K562 (cell line): ENCODE results near the gene STRA8. TPM values are rescaled to one million over a fixed set of nuclear protein-coding genes. Genes with fewer than 3 reads are reported as not detected.

Source experiments
- EZH2 ChIP-seq: IDR thresholded peaks from 2 replicates; pipeline ENCODE4 v1.6.1; 2012; ENCODE audit warnings: low read depth, mild to moderate bottlenecking, inconsistent platforms, low read length, borderline replicate concordance
- FIP1L1 ChIP-seq: fragments of 200-400 bp; formaldehyde crosslinking; IDR thresholded peaks from 2 replicates; pipeline ENCODE4 v1.6.1; 2018; ENCODE audit warnings: mild to moderate bottlenecking, low read depth, low read length; ENCODE audit not compliant: poor library complexity, severe bottlenecking
- POLR2AphosphoS2 ChIP-seq: IDR thresholded peaks from 2 replicates; pipeline ENCODE4 v1.6.1; 2012; ENCODE audit warnings: low read length, improper control_type of control experiment
- PPARD ChIP-seq: fragments of 250-450 bp; sonication (Bioruptor Pico); IDR thresholded peaks from 2 replicates; pipeline ENCODE4 v1.8.0; 2022; ENCODE audit warnings: inconsistent platforms, mild to moderate bottlenecking, moderate library complexity
- TCF3 ChIP-seq: sonication (generic); formaldehyde crosslinking; IDR thresholded peaks from 2 replicates; pipeline ENCODE4 v1.4.0; 2020; ENCODE audit warnings: mild to moderate bottlenecking, missing genetic modification reagents
- polyA plus RNA-seq, 8 experiments: library from polyadenylated mRNA; depleted of rRNA in 4 of 8; stranded (reverse) in 5 of 8; unstranded in 3 of 8; fragments of >200 nt; fragmentation: Nextera tagmentation in 2 of 8; fragmentation: Illumina TruSeq in 1 of 8; extraction: Ambion mirVana in 2 of 8; extraction: Trizol in 1 of 8; gene quantifications; 2 replicates each; pipeline versions ENCODE4 v1.2.1 to v1.2.3, GENCODE V29; 2011 to 2014; ENCODE audit warnings: inconsistent platforms in 1 of 8, missing spikeins in 1 of 8
- total RNA-seq, 7 experiments: library from RNA; depleted of rRNA in 6 of 7; stranded (reverse); fragments of >200 nt in 6 of 7; fragmentation: Illumina TruSeq in 2 of 7; extraction: Trizol in 2 of 7; gene quantifications; 2 replicates each; pipeline versions ENCODE4 v1.2.1 to v1.2.3, GENCODE V29; 2011 to 2021; ENCODE audit warnings: low replicate concordance in 1 of 7
- TF ChIP-seq, protein P1 (sequence below), 2 experiments: fragments of 450-650 bp; formaldehyde crosslinking in 1 of 2; IDR thresholded peaks; 2 replicates each; pipeline versions ENCODE4 v1.4.0 to v1.6.1; 2014 to 2020; ENCODE audit warnings: mild to moderate bottlenecking in 2 of 2, borderline replicate concordance in 1 of 2, low read depth in 1 of 2
- TF ChIP-seq, protein P2 (sequence below): fragments of 250-450 bp; sonication (Bioruptor Pico); IDR thresholded peaks from 2 replicates; pipeline ENCODE4 v1.9.0; 2021; ENCODE audit warnings: mild to moderate bottlenecking, inconsistent platforms
- TF ChIP-seq, protein P3 (sequence below): fragments of 250-450 bp; sonication (Bioruptor Pico); IDR thresholded peaks from 2 replicates; pipeline ENCODE4 v1.5.0; 2021
- TF ChIP-seq, protein P4 (sequence below): fragments of 250-450 bp; sonication (Bioruptor Pico); IDR thresholded peaks from 2 replicates; pipeline ENCODE4 v1.8.0; 2021; ENCODE audit warnings: mild to moderate bottlenecking, moderate library complexity
- TF ChIP-seq, protein P5 (sequence below): fragments of 200-800 bp; sonication (Bioruptor generic); IDR thresholded peaks from 2 replicates; pipeline ENCODE4 v1.6.1; 2017; ENCODE audit warnings: missing genetic modification characterization, missing compliant biosample characterization

The STRA8 gene
- total and polyA plus RNA-seq, 9 of the 15 experiments (the other 6 are each of a cell fraction or from before 2014, with no cell fraction given) = not detected

DNA sequence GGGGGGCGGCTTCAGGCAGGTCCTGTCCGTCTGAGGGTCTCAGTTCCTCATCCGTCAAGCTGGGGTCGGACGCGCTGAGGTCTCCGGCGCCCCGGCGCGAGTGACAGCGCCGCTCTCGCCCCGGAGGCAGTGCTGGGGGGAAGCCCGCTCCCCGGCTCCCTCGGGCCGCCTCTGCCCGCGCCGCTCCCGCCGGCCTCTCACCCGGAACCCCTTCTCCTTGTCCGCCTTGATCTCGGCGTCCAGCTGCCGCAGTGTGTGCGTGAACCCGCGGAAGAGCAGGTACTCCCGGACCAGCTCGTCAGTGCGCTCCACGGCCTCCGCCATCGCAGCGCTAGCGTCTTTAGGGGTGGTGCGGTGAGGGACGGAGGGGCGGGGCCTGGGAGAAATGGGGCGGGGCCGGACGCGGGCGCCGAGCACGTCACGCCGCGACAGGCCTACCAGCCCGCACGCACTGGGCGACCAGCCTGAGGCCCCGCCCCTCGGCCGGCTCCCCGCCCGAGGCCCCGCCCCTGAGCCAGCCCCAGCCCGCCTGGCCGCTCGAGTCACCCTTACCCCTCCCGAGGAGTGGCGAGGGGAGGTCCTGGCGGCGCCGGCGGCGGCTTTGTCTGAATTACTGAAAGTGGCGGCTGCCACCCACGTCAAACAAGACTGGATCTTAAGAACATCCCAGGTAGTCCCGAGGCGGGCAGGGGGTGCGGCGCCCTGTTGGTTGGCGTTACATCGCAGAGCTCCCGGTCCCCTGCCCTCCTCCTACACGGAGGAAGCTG lies 22.3 kb upstream of the STRA8 start, which contains the start of gene WDR91 (continued):
- TF ChIP-seq, protein P1, sequence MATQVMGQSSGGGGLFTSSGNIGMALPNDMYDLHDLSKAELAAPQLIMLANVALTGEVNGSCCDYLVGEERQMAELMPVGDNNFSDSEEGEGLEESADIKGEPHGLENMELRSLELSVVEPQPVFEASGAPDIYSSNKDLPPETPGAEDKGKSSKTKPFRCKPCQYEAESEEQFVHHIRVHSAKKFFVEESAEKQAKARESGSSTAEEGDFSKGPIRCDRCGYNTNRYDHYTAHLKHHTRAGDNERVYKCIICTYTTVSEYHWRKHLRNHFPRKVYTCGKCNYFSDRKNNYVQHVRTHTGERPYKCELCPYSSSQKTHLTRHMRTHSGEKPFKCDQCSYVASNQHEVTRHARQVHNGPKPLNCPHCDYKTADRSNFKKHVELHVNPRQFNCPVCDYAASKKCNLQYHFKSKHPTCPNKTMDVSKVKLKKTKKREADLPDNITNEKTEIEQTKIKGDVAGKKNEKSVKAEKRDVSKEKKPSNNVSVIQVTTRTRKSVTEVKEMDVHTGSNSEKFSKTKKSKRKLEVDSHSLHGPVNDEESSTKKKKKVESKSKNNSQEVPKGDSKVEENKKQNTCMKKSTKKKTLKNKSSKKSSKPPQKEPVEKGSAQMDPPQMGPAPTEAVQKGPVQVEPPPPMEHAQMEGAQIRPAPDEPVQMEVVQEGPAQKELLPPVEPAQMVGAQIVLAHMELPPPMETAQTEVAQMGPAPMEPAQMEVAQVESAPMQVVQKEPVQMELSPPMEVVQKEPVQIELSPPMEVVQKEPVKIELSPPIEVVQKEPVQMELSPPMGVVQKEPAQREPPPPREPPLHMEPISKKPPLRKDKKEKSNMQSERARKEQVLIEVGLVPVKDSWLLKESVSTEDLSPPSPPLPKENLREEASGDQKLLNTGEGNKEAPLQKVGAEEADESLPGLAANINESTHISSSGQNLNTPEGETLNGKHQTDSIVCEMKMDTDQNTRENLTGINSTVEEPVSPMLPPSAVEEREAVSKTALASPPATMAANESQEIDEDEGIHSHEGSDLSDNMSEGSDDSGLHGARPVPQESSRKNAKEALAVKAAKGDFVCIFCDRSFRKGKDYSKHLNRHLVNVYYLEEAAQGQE (IDR thresholded peaks at IDR 0.05; ENCODE audit: borderline replicate concordance) = no peak
- TF ChIP-seq, protein P1 (CRISPR knock-in tag; IDR thresholded peaks at IDR 0.05; ENCODE audit: low read depth) = peak; percentile 76; the same call in 1 of the 2 replicates
- TF ChIP-seq EZH2 (no peak), TCF3 (CRISPR knock-in tag) (0 out of 2 replicates have a peak, but pooled peaks have one; percentile 17), PPARD (CRISPR knock-in tag) (no peak), POLR2AphosphoS2 (no peak), FIP1L1 (no peak)
- TF ChIP-seq, protein P2, sequence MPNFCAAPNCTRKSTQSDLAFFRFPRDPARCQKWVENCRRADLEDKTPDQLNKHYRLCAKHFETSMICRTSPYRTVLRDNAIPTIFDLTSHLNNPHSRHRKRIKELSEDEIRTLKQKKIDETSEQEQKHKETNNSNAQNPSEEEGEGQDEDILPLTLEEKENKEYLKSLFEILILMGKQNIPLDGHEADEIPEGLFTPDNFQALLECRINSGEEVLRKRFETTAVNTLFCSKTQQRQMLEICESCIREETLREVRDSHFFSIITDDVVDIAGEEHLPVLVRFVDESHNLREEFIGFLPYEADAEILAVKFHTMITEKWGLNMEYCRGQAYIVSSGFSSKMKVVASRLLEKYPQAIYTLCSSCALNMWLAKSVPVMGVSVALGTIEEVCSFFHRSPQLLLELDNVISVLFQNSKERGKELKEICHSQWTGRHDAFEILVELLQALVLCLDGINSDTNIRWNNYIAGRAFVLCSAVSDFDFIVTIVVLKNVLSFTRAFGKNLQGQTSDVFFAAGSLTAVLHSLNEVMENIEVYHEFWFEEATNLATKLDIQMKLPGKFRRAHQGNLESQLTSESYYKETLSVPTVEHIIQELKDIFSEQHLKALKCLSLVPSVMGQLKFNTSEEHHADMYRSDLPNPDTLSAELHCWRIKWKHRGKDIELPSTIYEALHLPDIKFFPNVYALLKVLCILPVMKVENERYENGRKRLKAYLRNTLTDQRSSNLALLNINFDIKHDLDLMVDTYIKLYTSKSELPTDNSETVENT (CRISPR knock-in tag) = peak; percentile 73; the same call in 1 of the 2 replicates
- TF ChIP-seq, protein P3, sequence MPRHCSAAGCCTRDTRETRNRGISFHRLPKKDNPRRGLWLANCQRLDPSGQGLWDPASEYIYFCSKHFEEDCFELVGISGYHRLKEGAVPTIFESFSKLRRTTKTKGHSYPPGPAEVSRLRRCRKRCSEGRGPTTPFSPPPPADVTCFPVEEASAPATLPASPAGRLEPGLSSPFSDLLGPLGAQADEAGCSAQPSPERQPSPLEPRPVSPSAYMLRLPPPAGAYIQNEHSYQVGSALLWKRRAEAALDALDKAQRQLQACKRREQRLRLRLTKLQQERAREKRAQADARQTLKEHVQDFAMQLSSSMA (CRISPR knock-in tag) = no peak
- TF ChIP-seq, protein P4, sequence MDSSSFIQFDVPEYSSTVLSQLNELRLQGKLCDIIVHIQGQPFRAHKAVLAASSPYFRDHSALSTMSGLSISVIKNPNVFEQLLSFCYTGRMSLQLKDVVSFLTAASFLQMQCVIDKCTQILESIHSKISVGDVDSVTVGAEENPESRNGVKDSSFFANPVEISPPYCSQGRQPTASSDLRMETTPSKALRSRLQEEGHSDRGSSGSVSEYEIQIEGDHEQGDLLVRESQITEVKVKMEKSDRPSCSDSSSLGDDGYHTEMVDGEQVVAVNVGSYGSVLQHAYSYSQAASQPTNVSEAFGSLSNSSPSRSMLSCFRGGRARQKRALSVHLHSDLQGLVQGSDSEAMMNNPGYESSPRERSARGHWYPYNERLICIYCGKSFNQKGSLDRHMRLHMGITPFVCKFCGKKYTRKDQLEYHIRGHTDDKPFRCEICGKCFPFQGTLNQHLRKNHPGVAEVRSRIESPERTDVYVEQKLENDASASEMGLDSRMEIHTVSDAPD = no peak
- TF ChIP-seq, protein P5, sequence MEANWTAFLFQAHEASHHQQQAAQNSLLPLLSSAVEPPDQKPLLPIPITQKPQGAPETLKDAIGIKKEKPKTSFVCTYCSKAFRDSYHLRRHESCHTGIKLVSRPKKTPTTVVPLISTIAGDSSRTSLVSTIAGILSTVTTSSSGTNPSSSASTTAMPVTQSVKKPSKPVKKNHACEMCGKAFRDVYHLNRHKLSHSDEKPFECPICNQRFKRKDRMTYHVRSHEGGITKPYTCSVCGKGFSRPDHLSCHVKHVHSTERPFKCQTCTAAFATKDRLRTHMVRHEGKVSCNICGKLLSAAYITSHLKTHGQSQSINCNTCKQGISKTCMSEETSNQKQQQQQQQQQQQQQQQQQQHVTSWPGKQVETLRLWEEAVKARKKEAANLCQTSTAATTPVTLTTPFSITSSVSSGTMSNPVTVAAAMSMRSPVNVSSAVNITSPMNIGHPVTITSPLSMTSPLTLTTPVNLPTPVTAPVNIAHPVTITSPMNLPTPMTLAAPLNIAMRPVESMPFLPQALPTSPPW (CRISPR knock-in tag) = peak; percentile 87
